Neural cell (in vitro differentiated cells): ENCODE data around the gene SNX10.

Experiments
- CTCF ChIP-seq: fragments of 450-650 bp; IDR thresholded peaks from 2 replicates; pipeline ENCODE4 v1.5.1; 2014; ENCODE audit warnings: antibody characterized with exemption, mild to moderate bottlenecking, moderate library complexity; ENCODE audit not compliant: poor library complexity, severe bottlenecking
- EP300 ChIP-seq: fragments of 450-650 bp; conservative IDR thresholded peaks from 2 replicates; pipeline ENCODE4 v1.6.1; 2014; ENCODE audit warnings: antibody characterized with exemption, mild to moderate bottlenecking, moderate library complexity; ENCODE audit not compliant: poor library complexity, severe bottlenecking

- TF ChIP-seq CTCF: no peak
- no peak for TF ChIP-seq EP300
These were observed 64.6 kb downstream of the SNX10 start for GRCh38 chr7:26356229-26356628.
